ENCODE results near the gene SOCS7. TPM values are rescaled to one million over a fixed set of nuclear protein-coding genes. Genes with fewer than 3 reads are reported as not detected.

Gene SOCS7
- total RNA-seq, 1 experiment from 2014 or later: 83.6 TPM

DNA sequence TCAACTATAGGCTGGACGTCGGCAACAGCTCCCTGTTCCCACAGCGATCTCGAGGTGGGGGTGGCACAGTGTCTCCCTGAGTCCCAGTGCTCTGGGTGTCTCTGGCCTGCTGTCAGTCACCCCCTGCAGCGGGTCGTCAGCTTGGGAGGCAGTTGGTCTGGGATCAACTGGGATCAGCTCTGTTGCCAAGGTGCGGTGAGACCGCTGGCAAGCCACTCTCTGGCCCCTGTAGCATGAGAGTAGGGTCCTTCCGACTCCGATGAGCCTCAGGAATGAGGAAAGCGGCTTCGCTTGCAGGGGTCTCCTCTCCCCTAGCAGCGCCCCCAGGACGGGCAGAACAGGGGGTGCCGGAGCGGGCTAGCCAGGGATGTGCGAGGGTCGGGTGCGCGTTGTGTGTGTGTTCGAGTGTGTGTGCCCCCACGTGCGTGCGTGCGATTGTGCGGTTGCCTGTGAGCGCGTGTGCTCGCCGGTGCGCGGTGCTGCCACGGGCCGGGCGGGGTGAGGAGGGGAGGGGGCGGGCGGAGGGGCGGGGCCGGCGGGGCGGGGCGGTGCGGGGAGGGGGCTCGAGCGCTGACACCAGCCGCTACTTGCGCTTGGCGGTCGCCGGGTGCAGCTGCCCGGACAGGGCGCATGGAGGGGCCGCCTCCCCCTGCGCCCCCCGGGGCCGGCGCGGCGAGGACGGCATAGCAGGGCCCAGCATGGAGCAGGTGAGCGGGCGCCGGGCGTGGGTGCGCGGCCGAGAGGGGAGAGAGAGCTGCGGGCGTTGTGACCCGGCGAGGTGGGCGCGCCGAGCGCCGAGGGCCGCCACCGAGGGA is 67.3 kb downstream of the SOCS7 start:
- intact Hi-C loops (cut with micrococcal nuclease; ENCODE audit: unreplicated experiment): no loop called here
- CTCF ChIA-PET: interaction anchor here (0.9 to 8.4 kb wide), 4 partner anchors 8 to 70 kb away, joined by 3 to 434 read pairs (median 6); partner anchors contain the start of gene SOCS7
- BruUV-seq (replicated peaks): no TSS peak
- DNase-seq: no peak
- H3K9me3 Mint-ChIP-seq (ENCODE audit: low read depth, unreplicated experiment): no peaks in the 10 kb centered on the region
- H3K4me3 Mint-ChIP-seq (ENCODE audit: low read depth, unreplicated experiment): peak overlapping the region; percentile 67
- TF ChIP-seq, protein P1, sequence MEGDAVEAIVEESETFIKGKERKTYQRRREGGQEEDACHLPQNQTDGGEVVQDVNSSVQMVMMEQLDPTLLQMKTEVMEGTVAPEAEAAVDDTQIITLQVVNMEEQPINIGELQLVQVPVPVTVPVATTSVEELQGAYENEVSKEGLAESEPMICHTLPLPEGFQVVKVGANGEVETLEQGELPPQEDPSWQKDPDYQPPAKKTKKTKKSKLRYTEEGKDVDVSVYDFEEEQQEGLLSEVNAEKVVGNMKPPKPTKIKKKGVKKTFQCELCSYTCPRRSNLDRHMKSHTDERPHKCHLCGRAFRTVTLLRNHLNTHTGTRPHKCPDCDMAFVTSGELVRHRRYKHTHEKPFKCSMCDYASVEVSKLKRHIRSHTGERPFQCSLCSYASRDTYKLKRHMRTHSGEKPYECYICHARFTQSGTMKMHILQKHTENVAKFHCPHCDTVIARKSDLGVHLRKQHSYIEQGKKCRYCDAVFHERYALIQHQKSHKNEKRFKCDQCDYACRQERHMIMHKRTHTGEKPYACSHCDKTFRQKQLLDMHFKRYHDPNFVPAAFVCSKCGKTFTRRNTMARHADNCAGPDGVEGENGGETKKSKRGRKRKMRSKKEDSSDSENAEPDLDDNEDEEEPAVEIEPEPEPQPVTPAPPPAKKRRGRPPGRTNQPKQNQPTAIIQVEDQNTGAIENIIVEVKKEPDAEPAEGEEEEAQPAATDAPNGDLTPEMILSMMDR (IDR thresholded peaks at IDR 0.05; ENCODE audit: unreplicated experiment): no peak
- H3K27me3 Mint-ChIP-seq (ENCODE audit: unreplicated experiment): peaks cover 76% of the 10 kb centered on the region
- H3K4me1 Mint-ChIP-seq (ENCODE audit: low read depth, unreplicated experiment): peaks cover 42% of the 10 kb centered on the region
- H3K36me3 Mint-ChIP-seq (ENCODE audit: insufficient read depth, unreplicated experiment): peaks cover 16% of the 10 kb centered on the region
- peak overlapping the region; percentile 24 for H3K27ac Mint-ChIP-seq (ENCODE audit: unreplicated experiment)

DNA sequence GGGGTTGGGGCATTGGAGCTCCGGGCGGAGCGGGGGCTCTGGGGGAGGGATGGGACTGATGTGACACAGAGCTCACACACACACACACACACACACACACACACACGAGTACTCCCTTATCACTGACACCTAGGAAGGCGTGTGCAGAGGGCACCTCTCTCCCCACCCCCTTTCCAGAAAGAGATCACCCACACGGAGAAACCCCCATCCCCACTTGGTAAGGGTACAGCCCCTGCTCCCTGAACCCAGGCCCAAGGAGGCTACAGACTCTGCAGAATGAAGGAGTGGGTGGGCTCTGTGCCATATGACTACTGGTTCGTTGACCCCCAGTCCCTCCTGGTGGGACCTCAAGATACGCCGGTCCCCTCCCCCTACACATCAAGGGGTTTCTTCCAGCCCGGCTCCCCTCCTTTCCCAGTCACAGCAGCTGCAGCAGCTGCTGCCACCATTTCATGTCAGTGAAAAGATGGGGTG is 67.9 kb downstream of the SOCS7 start:
- no peak for DNase-seq
- TF ChIP-seq, protein P1 (IDR thresholded peaks at IDR 0.05; ENCODE audit: unreplicated experiment): no peak
- no peak overlapping the region for H3K27ac Mint-ChIP-seq (ENCODE audit: unreplicated experiment)
- BruUV-seq (replicated peaks): no TSS peak
- CTCF ChIA-PET: interaction anchor here (0.9 to 1.4 kb wide), 3 partner anchors 8 to 70 kb away, joined by 3 to 7 read pairs (median 4); no protein-coding TSS in a partner anchor
- peak overlapping the region; percentile 67 for H3K4me3 Mint-ChIP-seq (ENCODE audit: low read depth, unreplicated experiment)
- intact Hi-C loops (cut with micrococcal nuclease; ENCODE audit: unreplicated experiment): no loop called here
- H3K4me1 Mint-ChIP-seq (ENCODE audit: low read depth, unreplicated experiment): peaks cover 42% of the 10 kb centered on the region
- peaks cover 14% of the 10 kb centered on the region for H3K36me3 Mint-ChIP-seq (ENCODE audit: insufficient read depth, unreplicated experiment)
- no peaks in the 10 kb centered on the region for H3K9me3 Mint-ChIP-seq (ENCODE audit: low read depth, unreplicated experiment)
- H3K27me3 Mint-ChIP-seq (ENCODE audit: unreplicated experiment): peaks cover 83% of the 10 kb centered on the region

DNA sequence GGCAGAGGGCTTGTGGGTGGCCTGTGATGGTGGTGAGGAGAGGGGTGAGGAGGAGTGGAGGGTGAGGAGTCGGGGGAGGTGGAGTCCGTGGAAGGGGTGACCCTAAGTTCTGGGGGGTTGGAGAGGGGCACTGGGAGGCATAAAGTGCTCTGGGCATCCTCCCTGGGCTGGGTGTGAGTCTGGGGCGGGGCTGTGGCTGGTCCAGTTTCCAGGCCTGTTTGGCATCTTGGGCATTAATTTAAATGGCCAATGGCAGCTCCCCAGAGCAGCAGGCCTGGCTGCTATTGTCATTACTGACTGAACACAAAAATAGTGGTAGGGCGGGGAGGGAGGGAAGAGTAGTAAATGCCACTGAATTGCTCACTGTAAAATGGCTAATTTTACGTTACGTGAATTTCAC is 68.9 kb downstream of the SOCS7 start:
- H3K27me3 Mint-ChIP-seq (ENCODE audit: unreplicated experiment): peaks cover 92% of the 10 kb centered on the region
- H3K36me3 Mint-ChIP-seq (ENCODE audit: insufficient read depth, unreplicated experiment): peaks cover 5% of the 10 kb centered on the region
- BruUV-seq (replicated peaks): no TSS peak
- DNase-seq: no peak
- H3K27ac Mint-ChIP-seq (ENCODE audit: unreplicated experiment): no peak overlapping the region
- H3K4me3 Mint-ChIP-seq (ENCODE audit: low read depth, unreplicated experiment): no peak overlapping the region
- no peaks in the 10 kb centered on the region for H3K9me3 Mint-ChIP-seq (ENCODE audit: low read depth, unreplicated experiment)
- H3K4me1 Mint-ChIP-seq (ENCODE audit: low read depth, unreplicated experiment): peaks cover 35% of the 10 kb centered on the region
- TF ChIP-seq, protein P1 (IDR thresholded peaks at IDR 0.05; ENCODE audit: unreplicated experiment): no peak
- CTCF ChIA-PET: interaction anchor here (0.5 to 1.4 kb wide), 5 partner anchors 30 to 85 kb away, joined by 3 to 7 read pairs (median 3); no protein-coding TSS in a partner anchor
- intact Hi-C loops (cut with micrococcal nuclease; ENCODE audit: unreplicated experiment): no loop called here

DNA sequence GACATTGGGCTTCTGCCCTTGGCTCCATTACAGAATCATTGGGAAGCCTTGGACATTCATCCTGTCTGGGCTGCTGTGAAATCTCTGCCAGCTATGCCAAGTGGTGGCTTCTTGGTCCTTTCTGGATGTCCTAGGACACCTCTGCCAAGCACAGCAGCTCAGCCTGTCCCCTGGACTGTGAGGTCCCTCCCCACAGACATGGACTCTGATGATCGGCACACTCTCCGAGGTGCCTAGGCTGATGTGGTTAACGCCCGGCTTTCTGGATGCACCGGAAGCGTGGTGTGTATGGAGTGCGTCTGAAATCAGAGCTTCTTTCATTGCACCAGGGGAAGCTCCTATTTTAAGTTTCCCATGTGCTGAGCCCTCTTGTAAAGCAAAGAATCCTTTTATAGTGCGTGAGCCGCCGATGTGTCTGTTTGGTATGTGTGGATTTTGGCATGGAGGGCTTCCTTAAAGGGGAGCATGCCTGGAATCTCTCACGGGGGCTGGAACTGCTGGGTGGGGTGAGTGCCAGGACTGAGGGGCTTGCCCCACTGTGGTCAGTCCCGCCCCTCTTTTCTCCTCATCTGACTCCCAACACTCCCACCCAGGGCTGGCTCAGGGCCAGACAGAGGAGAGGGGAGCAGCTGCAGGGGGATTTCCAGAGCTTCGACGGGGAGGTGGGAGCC is 69.7 kb downstream of the SOCS7 start:
- CTCF ChIA-PET: interaction anchor here (1.0 to 2.1 kb wide), 7 partner anchors 8 to 246 kb away, joined by 3 to 12 read pairs (median 6); no protein-coding TSS in a partner anchor
- Mint-ChIP-seq H3K4me1 (ENCODE audit: low read depth, unreplicated experiment) (peaks cover 29% of the 10 kb centered on the region), H3K36me3 (ENCODE audit: insufficient read depth, unreplicated experiment) (no peaks in the 10 kb centered on the region), H3K9me3 (ENCODE audit: low read depth, unreplicated experiment) (no peaks in the 10 kb centered on the region), H3K4me3 (ENCODE audit: low read depth, unreplicated experiment) (no peak overlapping the region), H3K27me3 (ENCODE audit: unreplicated experiment) (peaks cover 98% of the 10 kb centered on the region), H3K27ac (ENCODE audit: unreplicated experiment) (no peak overlapping the region)
- TF ChIP-seq, protein P1 (IDR thresholded peaks at IDR 0.05; ENCODE audit: unreplicated experiment): no peak
- DNase-seq: no peak
- BruUV-seq (replicated peaks): no TSS peak
- intact Hi-C loops (cut with micrococcal nuclease; ENCODE audit: unreplicated experiment): no loop called here

Data from Calu3 (cell line).